GM21576 (cell line): ENCODE results near the gene CARD10.

ENCODE experiments used
- ATAC-seq: cut with Tn5 transposase; IDR thresholded peaks from one replicate; pipeline ENCODE4 v1.9.1; 2021; ENCODE audit warnings: mild to moderate bottlenecking, moderate library complexity; ENCODE audit not compliant: unreplicated experiment

CARD10 gene

DNA sequence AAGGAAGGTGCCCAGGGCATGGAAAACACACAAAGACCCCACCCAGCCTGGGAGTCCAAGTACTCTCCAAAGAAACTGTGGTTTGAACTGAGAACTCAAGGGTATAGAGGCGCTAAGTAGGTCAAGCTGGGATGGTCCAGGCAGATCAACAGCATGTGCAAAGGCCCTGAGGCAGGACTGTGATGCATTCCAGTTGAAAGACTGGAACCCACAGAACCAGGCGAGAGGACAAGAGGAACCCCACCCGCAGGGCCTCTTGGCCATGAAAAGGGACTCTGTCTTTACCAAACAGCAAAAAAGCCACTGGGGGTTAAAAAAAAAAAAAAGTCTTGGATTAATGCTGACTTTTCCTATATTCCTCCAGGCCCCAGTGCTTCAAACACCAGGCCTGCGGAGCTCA lies 14.3 kb downstream of the CARD10 start:
- no peak for ATAC-seq

DNA sequence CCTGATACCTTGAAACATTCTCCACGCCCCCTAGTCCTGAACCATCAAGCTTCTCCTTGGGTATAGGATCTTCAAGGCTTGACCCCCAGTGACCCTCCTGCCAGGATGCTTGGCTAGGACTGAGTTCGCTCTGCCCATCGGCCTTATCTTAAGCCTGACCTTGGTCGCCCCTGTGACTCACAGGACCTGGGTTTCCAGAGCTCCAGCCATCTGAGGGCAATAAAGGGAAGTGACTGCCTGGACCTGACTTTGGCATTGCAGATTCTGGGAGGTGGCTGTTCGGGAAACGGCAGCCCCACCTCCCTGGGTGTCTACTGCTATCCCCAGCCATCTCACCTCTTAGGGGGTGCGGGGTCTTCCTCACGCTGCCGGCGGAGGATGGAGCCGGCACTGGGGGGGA lies 15.4 kb downstream of the CARD10 start:
- ATAC-seq: no peak

DNA sequence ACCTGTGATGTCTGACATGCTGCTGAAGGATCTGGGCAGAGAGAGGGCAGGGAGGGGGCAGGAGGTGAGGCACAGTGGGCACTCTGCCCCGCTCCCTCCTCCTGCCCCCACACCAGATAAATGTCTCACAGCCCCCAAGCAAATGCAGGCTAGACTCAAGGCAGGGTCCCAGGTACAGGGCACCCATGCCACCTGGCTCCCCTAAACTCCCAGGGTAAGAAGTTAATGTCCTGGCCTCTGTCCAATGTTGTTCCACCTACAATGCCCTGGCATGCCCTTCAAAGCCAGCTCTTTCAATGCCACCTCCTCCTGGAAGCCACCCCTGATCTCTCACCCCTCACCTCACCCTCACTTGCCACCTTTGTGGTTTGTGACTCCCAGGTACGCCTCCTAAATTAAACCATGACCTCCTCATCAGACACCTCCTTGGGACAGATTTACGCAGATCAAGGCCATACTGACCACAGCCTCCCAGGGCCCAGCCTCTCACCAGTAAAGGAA lies 16.0 kb downstream of the CARD10 start:
- ATAC-seq: no peak

DNA sequence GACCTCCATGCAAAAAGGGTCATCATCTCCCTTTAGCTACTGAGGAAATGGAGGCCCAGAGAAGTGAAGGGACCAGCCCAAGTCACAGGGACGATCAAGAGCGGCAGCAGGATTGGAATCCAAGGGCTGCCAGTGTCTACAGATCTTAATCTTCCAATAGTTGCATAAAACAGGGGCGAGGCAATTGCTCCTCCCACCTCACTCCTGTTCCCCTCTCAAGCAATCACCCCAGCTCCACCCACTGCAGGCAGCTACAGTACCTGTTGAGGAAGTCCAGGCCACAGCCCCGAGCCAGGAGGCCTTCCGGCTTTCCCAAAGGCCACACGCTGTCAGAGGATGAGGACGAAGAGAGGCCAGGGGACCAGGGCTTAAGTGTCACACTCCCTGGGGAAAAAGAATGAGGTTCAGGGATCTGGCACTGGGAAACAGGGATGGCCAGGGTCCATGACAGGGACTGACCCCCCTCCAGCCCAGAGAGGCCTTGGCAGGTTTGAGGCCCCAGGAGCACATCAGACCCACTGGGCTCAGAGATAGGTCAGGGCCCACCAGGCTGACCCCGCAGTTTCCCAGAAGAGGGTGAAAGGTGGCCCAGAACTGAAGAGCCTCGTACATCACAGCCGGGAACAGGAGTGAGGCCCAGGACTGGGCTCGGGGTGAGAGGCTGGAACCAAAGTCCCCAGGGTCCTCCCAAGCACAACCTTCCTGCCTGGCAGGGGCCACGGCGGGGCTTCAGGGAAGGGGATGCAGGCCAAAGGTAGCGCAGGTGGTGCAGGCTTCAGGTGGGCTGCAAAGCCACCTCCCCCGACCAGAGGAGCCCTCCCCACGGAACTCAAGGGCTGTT lies 16.7 kb downstream of the CARD10 start:
- ATAC-seq: no peak

DNA sequence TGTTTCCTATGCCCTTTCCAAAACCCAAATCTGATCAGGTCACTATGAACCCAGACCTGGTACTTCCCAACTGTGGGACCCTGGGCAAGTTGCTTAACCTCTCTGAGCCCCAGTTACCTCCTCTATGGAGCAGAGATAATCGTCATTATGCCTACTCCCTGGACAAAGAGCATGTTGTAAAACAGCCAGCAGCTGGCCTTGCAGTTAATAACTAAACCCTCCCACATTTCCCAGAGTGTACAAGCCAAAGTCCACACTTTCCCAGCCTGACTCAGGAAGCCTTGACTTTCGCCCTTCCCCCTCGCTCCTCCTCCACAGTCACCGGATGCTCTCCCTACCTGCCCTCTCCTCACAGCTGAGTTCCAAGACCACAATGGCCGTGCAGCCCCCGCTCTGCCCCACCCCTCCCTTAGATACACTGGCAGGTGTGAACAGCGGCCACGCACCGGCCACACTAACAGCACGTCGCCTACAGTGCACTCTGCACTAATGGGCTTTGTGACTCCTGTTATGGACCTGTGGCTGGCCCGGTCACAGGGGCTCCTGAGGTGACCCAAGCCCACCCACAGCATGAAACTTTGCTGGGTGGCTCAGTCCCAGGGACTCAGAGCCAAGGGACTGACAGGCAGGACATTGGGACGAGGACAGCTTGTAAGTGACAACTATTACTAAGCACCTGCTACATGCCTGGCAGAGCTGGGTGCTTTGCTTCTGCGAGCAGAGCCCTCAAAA lies 17.4 kb downstream of the CARD10 start:
- ATAC-seq: no peak

DNA sequence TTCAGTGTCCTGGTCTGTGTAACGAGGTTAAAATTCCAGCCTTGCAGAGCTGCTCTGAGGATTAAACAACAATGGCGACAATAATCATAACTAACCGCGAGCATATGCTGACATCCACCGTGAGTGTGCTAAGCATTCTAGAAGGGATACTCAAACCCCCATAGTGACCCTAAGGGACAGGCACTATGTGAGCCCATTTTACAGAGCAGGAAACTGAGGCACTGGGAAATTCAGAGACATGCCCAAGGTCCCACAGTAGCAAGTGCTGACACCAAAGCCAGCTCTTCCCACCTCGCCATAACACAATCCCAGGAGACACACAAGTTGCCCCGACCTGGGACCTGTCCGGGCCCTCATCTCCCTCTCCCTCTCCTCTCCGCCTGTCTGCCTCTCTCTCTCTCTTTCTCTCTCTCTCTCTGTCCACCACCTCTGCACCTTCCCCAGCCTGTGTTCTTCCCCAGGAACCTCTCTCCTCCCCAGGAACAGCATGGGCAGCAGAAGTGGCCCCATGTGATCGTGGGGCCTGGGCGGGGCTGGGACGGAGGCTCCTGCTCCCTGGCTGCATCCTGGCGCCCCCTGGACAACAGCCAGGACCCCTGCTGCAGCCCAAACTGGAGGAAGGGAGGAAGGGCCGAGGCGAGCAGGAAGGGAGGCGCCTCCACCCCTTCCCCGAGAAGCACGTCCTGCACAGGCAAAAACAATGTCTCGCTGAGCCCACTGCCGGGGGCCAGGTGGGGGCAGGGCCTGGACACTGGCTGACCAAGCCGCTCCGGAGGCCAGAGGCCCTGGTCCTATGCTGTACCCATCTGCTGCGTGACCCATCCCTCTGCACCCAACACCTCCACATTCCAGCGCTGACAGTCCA lies 18.2 kb downstream of the CARD10 start:
- ATAC-seq: no peak

DNA sequence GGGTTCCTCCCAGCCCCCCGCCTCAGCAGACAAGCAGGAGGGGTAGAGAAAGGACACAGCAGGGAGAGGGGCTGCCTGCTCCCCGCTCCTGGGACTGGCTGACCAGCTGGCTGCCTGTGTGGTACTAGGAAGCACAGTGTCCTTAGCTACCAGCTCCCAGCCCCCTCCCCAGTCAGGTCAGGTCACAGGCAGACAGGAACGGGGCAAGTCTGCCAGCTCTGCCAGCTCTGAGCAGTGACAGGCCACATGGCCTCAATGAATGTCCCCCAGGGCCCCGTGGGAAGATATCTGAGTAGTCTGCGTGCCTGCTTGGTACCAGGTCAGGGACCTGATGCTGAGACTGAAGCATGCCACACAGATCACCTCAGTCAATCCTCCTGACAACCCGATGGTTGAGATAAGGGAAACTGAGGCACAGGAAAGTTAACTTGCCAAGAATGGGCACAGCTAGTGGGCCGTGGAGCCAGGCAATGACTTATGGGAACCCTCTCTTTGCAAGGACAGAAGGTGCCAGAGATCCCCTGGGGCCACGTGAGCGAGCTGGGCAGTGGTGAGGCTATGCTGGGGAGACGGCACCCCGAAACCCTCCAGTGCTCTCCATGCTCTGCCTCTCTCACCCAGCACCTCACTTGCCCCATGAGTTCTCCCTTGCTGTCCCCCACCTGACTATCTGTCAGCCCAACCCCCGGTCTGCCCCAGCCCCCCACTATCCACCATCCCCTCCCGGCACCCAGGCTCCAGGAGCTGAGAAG lies 19.2 kb downstream of the CARD10 start:
- no peak for ATAC-seq

DNA sequence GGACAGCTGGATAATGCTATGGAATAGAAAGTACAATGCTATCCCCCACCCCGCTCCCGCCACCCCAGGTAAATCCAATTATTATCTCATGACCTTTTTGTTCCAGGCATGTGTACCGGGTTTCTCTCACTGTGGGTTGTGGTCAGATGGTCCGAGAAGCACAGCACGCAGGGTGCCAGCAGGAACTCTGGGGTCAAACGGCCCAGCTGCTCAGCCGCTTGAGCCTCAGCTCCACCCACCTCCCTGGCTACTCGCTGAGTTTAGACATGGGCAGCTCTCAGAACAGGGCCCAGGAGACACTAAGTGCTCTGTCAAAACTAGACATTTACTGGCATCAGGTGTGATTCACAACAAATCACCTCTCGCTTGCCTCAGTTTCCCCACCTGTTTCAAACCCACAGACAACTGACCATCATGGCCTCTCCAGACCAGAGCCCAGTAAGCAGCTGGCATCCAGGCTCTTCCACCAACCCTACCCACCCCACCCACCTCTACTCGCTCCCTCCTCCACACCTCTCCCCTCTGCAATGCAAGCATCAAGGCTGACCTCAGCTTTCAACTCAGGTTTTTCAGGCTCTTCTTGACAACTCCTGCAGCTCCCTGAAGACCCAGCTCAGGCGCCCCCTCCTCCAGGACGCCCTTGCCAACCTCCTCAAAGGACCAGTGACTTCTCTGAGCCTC lies 20.0 kb downstream of the CARD10 start:
- no peak for ATAC-seq

DNA sequence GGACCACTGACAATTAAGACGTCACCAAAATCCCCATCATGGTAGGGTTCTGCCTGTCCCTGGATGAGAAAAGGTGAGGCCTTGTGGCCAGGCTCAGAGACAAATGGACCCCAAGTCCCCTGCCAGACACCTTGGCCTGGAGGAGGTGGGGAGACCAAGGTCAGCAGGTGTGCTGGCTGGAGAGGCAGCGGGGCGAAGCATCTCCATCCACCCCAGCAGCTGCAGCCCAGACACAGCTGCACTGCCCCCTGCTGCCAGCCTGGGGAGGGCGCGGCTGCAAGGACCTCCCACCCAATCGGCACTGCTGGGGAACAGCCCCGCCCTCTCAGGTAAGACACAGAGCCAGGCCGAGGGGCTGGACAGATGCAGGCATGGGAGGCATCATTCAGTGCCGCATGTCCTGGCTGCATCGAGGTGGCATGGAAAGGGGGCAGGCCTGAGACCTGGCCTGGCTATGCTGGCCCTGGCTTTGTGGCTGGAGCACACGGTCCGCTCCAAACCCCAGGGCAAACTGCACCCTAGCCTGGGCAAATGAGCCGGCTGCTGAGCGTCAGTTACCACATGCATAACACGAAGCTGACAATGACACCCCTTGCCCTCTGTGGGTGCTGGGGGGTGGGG lies 20.8 kb downstream of the CARD10 start:
- ATAC-seq: no peak

DNA sequence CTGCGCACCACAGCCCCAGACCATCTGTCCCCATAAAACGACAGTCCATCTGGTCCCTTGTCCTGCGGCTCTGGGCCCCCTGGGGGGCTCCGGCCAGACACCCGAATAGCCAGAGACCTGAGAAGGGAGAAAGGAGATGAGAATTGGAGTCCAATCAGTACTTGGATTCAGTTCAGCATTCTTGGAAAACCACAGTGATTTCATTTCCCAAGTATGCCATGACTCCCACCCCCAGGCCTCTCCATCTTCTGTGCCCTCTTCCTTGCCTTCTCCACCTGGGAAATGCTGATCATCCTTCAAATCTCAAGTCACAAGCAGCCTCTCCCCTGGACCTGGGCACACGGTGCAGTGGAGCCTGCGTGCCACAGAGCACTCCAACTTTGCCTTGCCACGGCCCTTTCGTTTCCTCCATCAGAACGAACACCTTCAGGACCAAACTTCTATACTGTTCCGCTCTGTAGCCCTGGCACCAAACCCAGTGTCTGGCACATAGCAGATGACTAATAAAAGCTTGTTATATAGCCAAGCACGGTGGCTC lies 22.1 kb downstream of the CARD10 start:
- ATAC-seq: no peak

DNA sequence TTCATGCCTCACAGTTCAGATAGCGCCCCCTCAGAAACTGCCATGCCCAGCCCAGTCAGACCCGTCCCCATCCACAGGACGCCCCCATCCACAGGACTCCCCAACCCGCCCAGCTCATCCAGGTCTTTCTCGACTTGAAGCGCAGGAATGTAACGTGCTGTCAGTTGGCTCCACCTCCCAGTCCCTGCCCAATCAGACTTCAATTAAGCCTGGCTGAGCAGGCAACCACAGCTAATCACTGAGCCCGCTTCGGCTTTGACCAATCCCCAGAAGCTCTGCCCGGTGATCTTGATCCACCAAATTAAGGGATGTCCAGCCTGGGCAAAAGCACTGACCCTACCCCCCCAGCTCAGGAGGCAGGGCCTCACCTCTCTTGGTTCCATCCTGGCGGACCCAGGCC lies 22.6 kb downstream of the CARD10 start:
- no peak for ATAC-seq

DNA sequence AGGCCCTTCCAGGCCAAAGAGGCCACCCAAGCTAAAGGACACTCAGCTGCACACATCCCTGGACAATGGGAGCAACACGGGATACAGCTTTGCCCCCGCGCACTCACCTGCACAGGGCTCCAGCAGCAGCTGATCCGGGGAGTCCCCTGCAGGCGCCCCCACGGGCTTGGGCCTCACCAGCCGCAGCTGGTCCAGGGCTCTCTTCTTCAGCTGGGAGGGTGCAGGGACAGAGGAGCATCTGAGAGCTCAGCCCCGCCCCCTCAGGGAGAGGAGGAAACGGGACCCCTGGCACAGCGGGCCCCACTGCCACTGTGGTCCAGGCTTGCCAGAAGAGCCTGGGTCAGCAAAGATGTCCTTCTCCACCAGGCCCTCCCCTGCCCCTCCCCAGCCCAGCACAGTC lies 25.2 kb downstream of the CARD10 start:
- ATAC-seq: no peak

DNA sequence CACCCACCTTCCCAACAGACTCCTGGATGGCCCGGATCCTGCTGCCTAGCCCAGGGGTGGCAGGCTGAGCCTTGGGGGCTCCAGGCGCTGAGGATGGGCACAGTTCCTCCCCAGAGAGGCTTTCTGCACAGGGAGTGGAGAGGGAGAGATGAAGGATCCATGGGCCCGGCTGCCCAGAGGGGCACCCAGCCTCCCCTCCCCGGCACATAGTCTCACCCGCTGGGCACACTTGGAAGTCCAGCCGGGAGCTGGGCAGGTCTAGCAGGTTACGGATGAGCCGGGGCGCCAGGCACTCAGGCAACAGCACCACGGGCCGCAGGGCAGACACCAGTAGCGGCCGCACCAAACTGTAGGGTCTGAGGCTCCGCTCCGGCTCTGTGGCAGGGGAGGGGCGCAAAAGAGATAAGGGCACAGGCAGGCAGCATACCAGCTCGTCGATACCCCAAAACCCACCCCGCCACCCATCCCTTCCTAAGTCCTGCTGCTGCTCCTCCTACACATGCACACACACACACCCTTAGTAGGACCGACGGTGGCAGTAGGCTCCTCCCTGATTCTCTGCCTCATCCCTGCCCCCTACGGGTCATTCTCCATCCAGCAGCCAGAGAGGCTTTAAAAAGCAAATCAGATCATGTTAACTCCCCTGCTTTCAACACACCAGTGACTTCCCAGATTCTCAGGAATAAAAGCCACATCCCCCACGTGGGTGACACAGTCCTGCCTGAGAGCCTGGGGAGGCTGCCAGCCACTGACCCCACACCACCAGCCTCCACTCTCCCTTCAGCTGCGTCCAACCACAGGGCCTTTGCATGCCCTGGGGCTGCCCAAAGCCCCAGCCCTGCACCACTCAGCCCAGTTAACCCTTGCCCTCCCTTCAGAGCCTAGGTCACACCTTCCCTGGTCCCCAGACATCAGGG lies 26.5 kb downstream of the CARD10 start:
- no peak for ATAC-seq

DNA sequence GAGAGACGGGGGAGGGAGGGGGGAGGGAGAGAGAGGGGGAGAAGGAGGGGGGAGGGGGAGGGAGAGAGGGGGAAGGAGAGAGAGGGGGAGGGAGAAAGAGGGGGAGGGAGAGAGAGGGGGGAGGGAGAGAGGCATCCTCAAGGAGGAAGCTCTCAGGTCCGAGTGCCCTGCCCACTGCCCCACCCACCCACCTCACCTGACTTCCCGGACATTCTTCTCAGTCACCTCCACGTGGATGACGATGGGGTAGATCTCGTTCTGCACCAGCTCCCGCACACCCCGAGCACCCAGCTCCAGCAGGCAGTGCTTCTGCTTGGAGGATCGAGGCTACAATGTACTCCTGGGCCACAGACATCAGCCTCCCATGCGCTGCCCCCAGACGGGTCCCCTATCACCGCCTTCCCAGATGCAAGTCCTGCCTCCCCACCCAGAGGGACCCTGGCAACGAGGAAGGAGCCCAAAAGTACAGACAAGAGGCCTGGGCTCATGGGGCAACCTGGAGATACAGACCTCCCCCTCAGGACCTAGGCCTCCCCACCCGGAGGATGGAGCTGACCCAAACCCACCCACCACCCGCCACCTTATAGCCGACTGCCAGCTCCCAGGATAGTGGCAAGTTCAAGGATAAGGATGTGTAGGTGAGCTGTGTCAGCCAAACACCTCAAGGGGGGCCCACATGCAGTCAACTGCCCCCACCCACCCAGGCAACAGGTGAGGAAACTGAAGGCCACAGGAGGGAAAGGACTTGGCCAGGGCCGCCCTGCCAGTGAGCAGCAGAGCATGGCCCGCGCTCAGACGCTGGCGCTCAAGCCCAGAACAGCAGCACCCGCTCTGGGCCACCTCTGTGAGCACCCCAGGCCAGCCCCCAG lies 27.4 kb downstream of the CARD10 start:
- ATAC-seq: no peak

DNA sequence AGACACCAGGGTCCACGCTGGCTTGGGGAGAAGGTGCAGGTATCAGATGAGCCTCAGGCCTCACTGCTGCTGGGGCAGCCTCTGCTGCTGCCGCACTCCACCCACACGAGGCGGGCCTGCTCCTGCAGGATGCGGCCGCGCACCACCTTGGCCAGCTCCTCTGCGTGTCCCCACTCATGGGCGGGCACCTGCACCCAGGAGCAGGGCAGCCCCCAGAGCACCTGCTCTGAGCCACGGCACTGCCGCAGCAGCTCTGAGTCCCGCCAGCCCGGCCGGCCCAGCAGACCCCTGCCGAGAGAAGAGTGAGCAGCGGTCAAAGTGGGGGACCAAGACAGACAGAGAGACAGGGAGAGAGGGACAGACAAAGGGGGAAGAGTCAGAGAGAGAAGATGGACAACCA lies 28.1 kb downstream of the CARD10 start:
- ATAC-seq: no peak

DNA sequence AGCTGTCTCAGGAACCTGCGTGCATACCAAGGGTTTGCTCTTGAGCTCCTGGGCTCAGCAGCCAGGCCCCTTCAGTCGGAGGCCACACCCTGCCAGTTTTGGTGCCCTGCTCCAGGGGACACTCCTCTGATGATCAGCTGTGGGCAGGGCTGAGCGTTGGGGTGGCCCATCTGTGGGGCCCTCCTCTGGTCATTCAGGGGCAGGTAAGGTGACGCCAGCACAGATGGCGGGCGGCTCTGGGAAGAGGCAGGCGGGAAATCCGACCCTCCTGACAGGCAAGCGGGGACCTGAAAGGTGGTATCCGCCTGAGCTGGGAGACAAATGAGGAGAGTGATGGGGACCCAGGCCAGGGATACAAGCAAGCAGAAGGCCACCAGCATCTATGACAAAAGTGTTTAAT lies 29.2 kb downstream of the CARD10 start:
- ATAC-seq: no peak
